SU-DHL-6 (cell line): ENCODE data around the gene SINHCAF.

Source experiments
- H2AFZ ChIP-seq: fragments of 200-600 bp; sonication (generic); 2 replicates; pipeline ENCODE4 v1.6.1; 2014; ENCODE audit warnings: low read depth, mild to moderate bottlenecking, moderate library complexity, mixed read lengths, antibody characterized with exemption, low read length; ENCODE audit not compliant: severe bottlenecking
- H3F3A ChIP-seq: fragments of 200-600 bp; shearing (Covaris generic); 2 replicates; pipeline ENCODE4 v1.6.0; 2016; ENCODE audit warnings: antibody characterized with exemption, mild to moderate bottlenecking; ENCODE audit not compliant: insufficient read depth
- H3K27ac ChIP-seq: fragments of 200-600 bp; sonication (generic); 2 replicates; pipeline ENCODE4 v1.5.1; 2016; ENCODE audit warnings: low read depth, mild to moderate bottlenecking, low read length, moderate library complexity, mixed read lengths
- H3K27me3 ChIP-seq: fragments of 200-600 bp; sonication (generic), shearing (Covaris generic); 2 replicates; pipeline ENCODE4 v1.6.0; 2014; ENCODE audit warnings: mild to moderate bottlenecking, low read length
- H3K36me3 ChIP-seq: fragments of 200-600 bp; sonication (generic); 2 replicates; pipeline ENCODE4 v1.6.1; 2014; ENCODE audit warnings: mild to moderate bottlenecking, low read length, mixed read lengths
- H3K4me2 ChIP-seq: fragments of 300-600, 200-600 bp; shearing (Covaris generic), sonication (generic); 2 replicates; pipeline ENCODE4 v1.6.0; 2014; ENCODE audit warnings: low read length, low read depth, mild to moderate bottlenecking; ENCODE audit not compliant: poor library complexity, severe bottlenecking
- H3K4me3 ChIP-seq: fragments of 200-600 bp; sonication (generic); 2 replicates; pipeline ENCODE4 v1.5.1; 2014; ENCODE audit warnings: antibody characterized with exemption, low read length, mild to moderate bottlenecking, mixed read lengths; ENCODE audit not compliant: insufficient read depth, poor library complexity, severe bottlenecking
- H3K79me2 ChIP-seq: fragments of 200-600 bp; sonication (generic); 2 replicates; pipeline ENCODE4 v1.6.1; 2014; ENCODE audit warnings: mild to moderate bottlenecking, low read length, moderate library complexity; ENCODE audit not compliant: insufficient read depth
- H3K9ac ChIP-seq: fragments of 200-600 bp; sonication (generic); 2 replicates; pipeline ENCODE4 v1.7.0; 2014; ENCODE audit warnings: mild to moderate bottlenecking, low read length
- H3K9me2 ChIP-seq: fragments of 200-600 bp; sonication (generic); replicated peaks from 2 replicates; pipeline ENCODE4 v1.6.1; 2014; ENCODE audit warnings: low read length; ENCODE audit not compliant: insufficient read depth
- H3K9me3 ChIP-seq: fragments of 200-600 bp; sonication (generic); 2 replicates; pipeline ENCODE4 v1.6.1; 2014; ENCODE audit warnings: low read length, mixed read lengths; ENCODE audit not compliant: insufficient read depth
- H4K20me1 ChIP-seq: fragments of 200-600 bp; sonication (generic); 2 replicates; pipeline ENCODE4 v1.6.1; 2014; ENCODE audit warnings: low read depth, mild to moderate bottlenecking, antibody characterized with exemption, low read length, moderate library complexity, mixed read lengths
- CTCF ChIP-seq: fragments of 200-600 bp; sonication (generic); IDR thresholded peaks from one replicate; pipeline ENCODE4 v1.5.1; 2017; ENCODE audit warnings: antibody characterized with exemption, mild to moderate bottlenecking, low read length, moderate library complexity; ENCODE audit not compliant: insufficient read depth, poor library complexity, severe bottlenecking
- EZH2phosphoT487 ChIP-seq: fragments of 200-600 bp; sonication (generic), shearing (Covaris generic); conservative IDR thresholded peaks from 2 replicates; pipeline ENCODE4 v1.6.1; 2018; ENCODE audit warnings: mild to moderate bottlenecking, antibody characterized with exemption, low read length, moderate library complexity, mixed read lengths

Gene SINHCAF

GRCh38 chr12:31278832-31279231, 47.1 kb downstream of the SINHCAF start:
- TF ChIP-seq EZH2phosphoT487 (no peak), CTCF (no peak)
- Histone ChIP-seq H3K9me2 (no peaks in the 10 kb centered on the region), H3K79me2 (no peaks in the 10 kb centered on the region), H3K9me3 (no peaks in the 10 kb centered on the region), H3K4me3 (no peak overlapping the region), H3K36me3 (peaks cover 24% of the 10 kb centered on the region), H3F3A (peaks cover 1% of the 10 kb centered on the region; the same call in 1 of the 2 replicates), H3K27me3 (no peaks in the 10 kb centered on the region), H3K27ac (no peak overlapping the region), H2AFZ (no peak overlapping the region), H4K20me1 (no peaks in the 10 kb centered on the region), H3K9ac (no peak overlapping the region), H3K4me2 (no peak overlapping the region)

GRCh38 chr12:31278424-31278823, 47.5 kb downstream of the SINHCAF start:
- Histone ChIP-seq H3K4me3 (no peak overlapping the region), H2AFZ (no peak overlapping the region), H3K4me2 (no peak overlapping the region), H3K79me2 (no peaks in the 10 kb centered on the region), H3K9ac (no peak overlapping the region), H3K27ac (no peak overlapping the region), H3K27me3 (no peaks in the 10 kb centered on the region), H3K9me3 (no peaks in the 10 kb centered on the region), H3K36me3 (peaks cover 20% of the 10 kb centered on the region), H4K20me1 (no peaks in the 10 kb centered on the region), H3F3A (no peaks in the 10 kb centered on the region; the same call in 1 of the 2 replicates), H3K9me2 (no peaks in the 10 kb centered on the region)
- TF ChIP-seq CTCF (no peak), EZH2phosphoT487 (no peak)

GRCh38 chr12:31277081-31277480, 48.9 kb downstream of the SINHCAF start:
- Histone ChIP-seq H3K9me3 (no peaks in the 10 kb centered on the region), H3K9me2 (no peaks in the 10 kb centered on the region), H3K4me3 (no peak overlapping the region), H3K4me2 (no peak overlapping the region), H2AFZ (no peak overlapping the region), H4K20me1 (no peaks in the 10 kb centered on the region), H3K9ac (no peak overlapping the region), H3K36me3 (peaks cover 16% of the 10 kb centered on the region), H3K27me3 (no peaks in the 10 kb centered on the region), H3K79me2 (no peaks in the 10 kb centered on the region), H3F3A (peaks cover 7% of the 10 kb centered on the region), H3K27ac (no peak overlapping the region)
- TF ChIP-seq CTCF (no peak), EZH2phosphoT487 (no peak)

GRCh38 chr12:31275491-31275890, 50.5 kb downstream of the SINHCAF start:
- H3K4me3 ChIP-seq = no peak overlapping the region
- H3K27ac ChIP-seq = no peak overlapping the region
- TF ChIP-seq CTCF = no peak
- TF ChIP-seq EZH2phosphoT487 = no peak
- no peaks in the 10 kb centered on the region for H3K27me3 ChIP-seq
- H3K36me3 ChIP-seq = peaks cover 16% of the 10 kb centered on the region
- H3K4me2 ChIP-seq = no peak overlapping the region
- H3K9ac ChIP-seq = no peak overlapping the region
- no peaks in the 10 kb centered on the region for H3K9me2 ChIP-seq
- no peaks in the 10 kb centered on the region for H3K79me2 ChIP-seq
- peaks cover 7% of the 10 kb centered on the region for H3F3A ChIP-seq
- H3K9me3 ChIP-seq = no peaks in the 10 kb centered on the region
- no peaks in the 10 kb centered on the region for H4K20me1 ChIP-seq
- no peak overlapping the region for H2AFZ ChIP-seq
